ENCODE data around the gene FOXP1. TPM values are rescaled to one million over a fixed set of nuclear protein-coding genes. Genes with fewer than 3 reads are reported as not detected.

FOXP1 gene
- polyA plus RNA-seq, 1 experiment: 56.6 TPM

- Histone ChIP-seq H3K27ac (ENCODE audit: low read depth, low read length) (no peak overlapping the region), H3K9me3 (ENCODE audit: control insufficient read depth, insufficient read depth, low read length) (no peaks in the 10 kb centered on the region), H3K4me3 (ENCODE audit: low read depth, low read length) (no peak overlapping the region), H3K27me3 (ENCODE audit: control insufficient read depth, insufficient read depth, low read length) (no peaks in the 10 kb centered on the region)
- POLR2A ChIA-PET: no interaction called here
- no peak for DNase-seq (ENCODE audit: low read depth, low spot score)
- TF ChIP-seq CTCF (IDR thresholded peaks at IDR 0.05; ENCODE audit: low read depth, low read length): no peak
- CTCF ChIA-PET: interaction anchor here (0.8 kb wide), 1 partner anchor 9 kb away, joined by 3 read pairs; no protein-coding TSS in a partner anchor
Measured at GRCh38 chr3:70984776-70985482, 598.6 kb downstream of the FOXP1 start.

- Histone ChIP-seq H3K4me3 (ENCODE audit: low read depth, low read length) (peak overlapping the region; percentile 1; the same call in 1 of the 2 replicates), H3K27me3 (ENCODE audit: control insufficient read depth, insufficient read depth, low read length) (no peaks in the 10 kb centered on the region), H3K9me3 (ENCODE audit: control insufficient read depth, insufficient read depth, low read length) (no peaks in the 10 kb centered on the region), H3K27ac (ENCODE audit: low read depth, low read length) (peak overlapping the region; percentile 94)
- DNase-seq (ENCODE audit: low read depth, low spot score): no peak
- ChIA-PET POLR2A (interaction anchor here (0.7 to 1.5 kb wide), 2 partner anchors 256 to 458 kb away, joined by 3 read pairs; no protein-coding TSS in a partner anchor), CTCF (no interaction called here)
- TF ChIP-seq CTCF (IDR thresholded peaks at IDR 0.05; ENCODE audit: low read depth, low read length): no peak
Measured at GRCh38 chr3:70982700-70983140, 600.8 kb downstream of the FOXP1 start.

- no peak overlapping the region for H3K4me3 ChIP-seq (ENCODE audit: low read depth, low read length)
- H3K27me3 ChIP-seq (ENCODE audit: control insufficient read depth, insufficient read depth, low read length): no peaks in the 10 kb centered on the region
- DNase-seq (ENCODE audit: low read depth, low spot score): no peak
- H3K9me3 ChIP-seq (ENCODE audit: control insufficient read depth, insufficient read depth, low read length): no peaks in the 10 kb centered on the region
- TF ChIP-seq CTCF (IDR thresholded peaks at IDR 0.05; ENCODE audit: low read depth, low read length): no peak
- H3K27ac ChIP-seq (ENCODE audit: low read depth, low read length): no peak overlapping the region
- ChIA-PET CTCF (no interaction called here), POLR2A (interaction anchor here (0.7 to 1.5 kb wide), 2 partner anchors 255 to 459 kb away, joined by 3 read pairs; no protein-coding TSS in a partner anchor)
Measured at GRCh38 chr3:70982284-70982683, 601.2 kb downstream of the FOXP1 start.

- TF ChIP-seq CTCF (IDR thresholded peaks at IDR 0.05; ENCODE audit: low read depth, low read length): no peak
- ChIA-PET POLR2A (no interaction called here), CTCF (interaction anchor here (0.6 to 0.7 kb wide), 3 partner anchors 25 to 286 kb away, joined by 3 to 4 read pairs (median 4); no protein-coding TSS in a partner anchor)
- no peaks in the 10 kb centered on the region for H3K27me3 ChIP-seq (ENCODE audit: control insufficient read depth, insufficient read depth, low read length)
- H3K27ac ChIP-seq (ENCODE audit: low read depth, low read length): no peak overlapping the region
- no peaks in the 10 kb centered on the region for H3K9me3 ChIP-seq (ENCODE audit: control insufficient read depth, insufficient read depth, low read length)
- no peak overlapping the region for H3K4me3 ChIP-seq (ENCODE audit: low read depth, low read length)
- no peak for DNase-seq (ENCODE audit: low read depth, low spot score)
Measured at GRCh38 chr3:70981231-70981880, 602.2 kb downstream of the FOXP1 start.

- TF ChIP-seq CTCF (IDR thresholded peaks at IDR 0.05; ENCODE audit: low read depth, low read length): no peak
- Histone ChIP-seq H3K27ac (ENCODE audit: low read depth, low read length) (no peak overlapping the region), H3K27me3 (ENCODE audit: control insufficient read depth, insufficient read depth, low read length) (no peaks in the 10 kb centered on the region), H3K4me3 (ENCODE audit: low read depth, low read length) (no peak overlapping the region), H3K9me3 (ENCODE audit: control insufficient read depth, insufficient read depth, low read length) (no peaks in the 10 kb centered on the region)
- ChIA-PET POLR2A (no interaction called here), CTCF (interaction anchor here (0.6 kb wide), 2 partner anchors 123 to 286 kb away, joined by 4 read pairs; no protein-coding TSS in a partner anchor)
- DNase-seq (ENCODE audit: low read depth, low spot score): no peak
Measured at GRCh38 chr3:70980646-70981170, 602.8 kb downstream of the FOXP1 start.

All from AG04450 (cell line).